Thyroid gland (tissue), 4 donors: Measurements from ENCODE around the gene MARCHF11. TPM values are rescaled to one million over a fixed set of nuclear protein-coding genes. Genes with fewer than 3 reads are reported as not detected.

ENCODE experiments used
- DNase-seq, 2 donors: peaks; one replicate each; pipeline ENCODE4 v3.0.0-alpha.2; 2019
- H3K27ac ChIP-seq, 3 donors: fragments of 200-600 bp; sonication (generic); 1 replicate in 2 of 3; 2 replicates in 1 of 3; pipeline ENCODE4 v1.5.1; 2016 to 2019; ENCODE audit warnings: mild to moderate bottlenecking in 1 of 3, moderate library complexity in 1 of 3
- H3K27me3 ChIP-seq: fragments of 200-600 bp; sonication (generic); one replicate; pipeline ENCODE4 v1.5.1; 2019
- H3K36me3 ChIP-seq, 2 donors: fragments of 200-600 bp; sonication (generic); one replicate each; pipeline ENCODE4 v1.5.1; 2016 to 2019
- H3K4me1 ChIP-seq, 2 donors: fragments of 200-600 bp; sonication (generic); one replicate each; pipeline ENCODE4 v1.5.1; 2017 to 2019
- H3K4me3 ChIP-seq, 3 donors: fragments of 200-600 bp; sonication (generic); replicated peaks in 1 of 3; 1 replicate in 2 of 3; 2 replicates in 1 of 3; pipeline ENCODE4 v1.5.1; 2016; ENCODE audit warnings: mild to moderate bottlenecking in 1 of 3
- H3K9me3 ChIP-seq: fragments of 200-600 bp; sonication (generic); one replicate; pipeline ENCODE4 v1.5.1; 2017
- POLR2A ChIP-seq, 2 donors: fragments of 450-650 bp; IDR thresholded peaks; one replicate each; pipeline ENCODE4 v1.6.1; 2017; ENCODE audit warnings: antibody characterized with exemption in 2 of 2, mild to moderate bottlenecking in 2 of 2, moderate library complexity in 1 of 2
- WGBS, 2 donors: methylation state at CpG; one replicate each; pipeline ENCODE4 v1.1.5; 2017; 5-methylcytosine and 5-hydroxymethylcytosine counted together
- intact Hi-C: fragments of 100-400 bp; cut with DNase I; formaldehyde crosslinking; loops from one replicate; pipeline ENCODE4 v1.15.1; 2023
- total RNA-seq, 4 donors: library from RNA; depleted of rRNA; stranded (reverse); fragments of >200 nt; gene quantifications; one replicate each; pipeline ENCODE4 v1.2.3, GENCODE V29; 2016
- TF ChIP-seq, protein P1 (sequence below), 6 experiments: fragments of 200-600 bp in 3 of 6; fragments of 450-650 bp in 3 of 6; sonication (generic) in 3 of 6; IDR thresholded peaks; one replicate each; pipeline ENCODE4 v1.5.1; 2016 to 2019; ENCODE audit warnings: antibody characterized with exemption in 6 of 6, mild to moderate bottlenecking in 2 of 6, inconsistent platforms in 1 of 6, moderate library complexity in 1 of 6

MARCHF11 gene
- total RNA-seq, 4 donors from 2014 or later = 0.27 TPM; not detected in 3

DNA sequence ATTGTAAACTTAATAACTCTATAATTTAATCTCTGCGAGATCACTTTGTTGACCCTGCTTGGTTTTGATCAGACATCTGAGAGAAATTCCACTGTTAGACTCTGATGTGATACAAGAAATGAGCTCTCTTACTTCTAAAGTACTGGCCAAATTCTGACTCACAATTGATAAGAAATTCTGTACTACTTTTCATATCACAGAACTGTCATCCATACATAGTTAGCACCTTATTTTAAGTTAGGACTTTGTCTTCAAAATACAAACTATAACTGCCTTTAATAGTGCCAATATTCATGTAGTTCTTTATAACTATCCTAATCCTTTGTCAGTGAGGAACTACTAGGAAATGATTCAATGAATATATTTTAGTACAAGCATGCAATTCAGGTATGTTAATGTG, 23.4 kb downstream of the MARCHF11 start:
- no peaks in the 10 kb centered on the region for H3K9me3 ChIP-seq
- no peaks in the 10 kb centered on the region for H3K36me3 ChIP-seq
- H3K4me3 ChIP-seq = no peak overlapping the region
- no peaks in the 10 kb centered on the region for H3K27me3 ChIP-seq
- intact Hi-C loops = no loop called here
- TF ChIP-seq POLR2A (IDR thresholded peaks at IDR 0.05) = no peak
- TF ChIP-seq, protein P1, sequence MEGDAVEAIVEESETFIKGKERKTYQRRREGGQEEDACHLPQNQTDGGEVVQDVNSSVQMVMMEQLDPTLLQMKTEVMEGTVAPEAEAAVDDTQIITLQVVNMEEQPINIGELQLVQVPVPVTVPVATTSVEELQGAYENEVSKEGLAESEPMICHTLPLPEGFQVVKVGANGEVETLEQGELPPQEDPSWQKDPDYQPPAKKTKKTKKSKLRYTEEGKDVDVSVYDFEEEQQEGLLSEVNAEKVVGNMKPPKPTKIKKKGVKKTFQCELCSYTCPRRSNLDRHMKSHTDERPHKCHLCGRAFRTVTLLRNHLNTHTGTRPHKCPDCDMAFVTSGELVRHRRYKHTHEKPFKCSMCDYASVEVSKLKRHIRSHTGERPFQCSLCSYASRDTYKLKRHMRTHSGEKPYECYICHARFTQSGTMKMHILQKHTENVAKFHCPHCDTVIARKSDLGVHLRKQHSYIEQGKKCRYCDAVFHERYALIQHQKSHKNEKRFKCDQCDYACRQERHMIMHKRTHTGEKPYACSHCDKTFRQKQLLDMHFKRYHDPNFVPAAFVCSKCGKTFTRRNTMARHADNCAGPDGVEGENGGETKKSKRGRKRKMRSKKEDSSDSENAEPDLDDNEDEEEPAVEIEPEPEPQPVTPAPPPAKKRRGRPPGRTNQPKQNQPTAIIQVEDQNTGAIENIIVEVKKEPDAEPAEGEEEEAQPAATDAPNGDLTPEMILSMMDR (IDR thresholded peaks at IDR 0.05) = no peak
- no peak for DNase-seq
- H3K27ac ChIP-seq = no peak overlapping the region
- H3K4me1 ChIP-seq = no peaks in the 10 kb centered on the region
- WGBS, 2 donors = 92% methylated on average over 1 of the region's 1 CpG

DNA sequence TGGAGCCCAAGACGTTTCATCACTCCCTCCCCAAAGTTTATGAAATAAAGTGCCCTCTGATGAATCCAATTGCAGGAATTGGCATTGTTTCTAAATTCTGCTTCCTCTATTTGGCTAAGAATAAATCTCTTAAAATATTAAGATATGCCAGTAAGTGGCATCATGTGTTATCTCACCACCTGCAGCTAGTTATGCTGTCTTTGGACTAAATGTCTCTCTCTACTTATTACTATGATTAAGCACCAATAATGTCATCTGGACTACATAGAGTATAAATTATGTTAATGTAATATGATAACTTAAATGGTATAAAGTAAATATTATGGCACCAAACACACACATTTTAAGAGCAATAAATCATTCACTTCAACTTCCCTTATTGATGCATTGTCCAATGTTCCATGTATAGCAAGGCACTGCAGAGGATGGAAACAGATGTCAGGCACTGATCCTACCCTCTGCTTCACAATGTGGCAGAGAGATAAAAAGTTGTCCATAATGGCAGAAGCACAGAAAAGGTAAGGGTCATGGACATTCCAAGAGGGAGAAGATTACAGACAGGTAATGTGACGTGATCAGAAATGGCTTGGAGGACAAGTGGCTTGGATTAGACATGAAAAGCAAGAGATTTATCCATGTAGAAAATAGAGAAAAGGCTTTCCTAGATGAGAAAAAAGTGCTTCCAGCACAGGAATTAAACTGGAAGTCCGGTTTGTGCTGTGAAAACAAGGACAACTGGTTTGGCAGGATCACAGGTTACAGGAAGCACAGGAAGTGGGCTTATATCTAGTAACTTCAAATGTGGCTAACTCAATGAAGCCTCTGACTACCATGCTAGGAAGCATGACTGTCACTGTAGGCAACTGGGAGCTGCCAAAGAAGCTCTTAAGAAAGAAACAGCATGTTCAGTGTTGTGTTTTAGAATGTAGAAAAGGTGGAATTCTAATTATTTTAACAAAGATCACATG, 26.7 kb downstream of the MARCHF11 start:
- Histone ChIP-seq H3K27me3 (no peaks in the 10 kb centered on the region), H3K4me1 (no peaks in the 10 kb centered on the region), H3K4me3 (no peak overlapping the region), H3K9me3 (no peaks in the 10 kb centered on the region), H3K27ac (no peak overlapping the region), H3K36me3 (no peaks in the 10 kb centered on the region)
- intact Hi-C loops = no loop called here
- 33 to 41% methylated on average over 3 of the region's 3 CpGs for WGBS, 2 donors
- no peak for DNase-seq
- no peak for TF ChIP-seq POLR2A (IDR thresholded peaks at IDR 0.05)
- TF ChIP-seq, protein P1 (IDR thresholded peaks at IDR 0.05) = no peak

DNA sequence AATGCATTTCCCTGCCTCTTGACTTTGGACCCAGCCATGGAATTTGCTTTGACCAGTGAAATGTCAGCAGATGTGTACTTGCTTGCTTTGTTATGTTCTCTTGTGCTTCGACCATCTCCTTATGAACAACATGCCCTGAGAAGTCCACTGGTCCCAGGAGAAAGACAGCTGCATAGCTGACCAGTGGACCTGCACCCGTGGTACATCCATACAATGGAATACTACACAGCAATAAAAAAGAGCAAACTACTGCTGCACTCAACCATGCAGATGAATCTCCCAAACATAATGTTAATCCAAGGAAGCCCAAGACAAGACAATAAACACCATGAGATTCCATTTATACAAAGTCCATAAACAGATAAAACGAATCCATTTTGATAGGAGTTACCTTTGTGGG, 30.0 kb downstream of the MARCHF11 start:
- no peaks in the 10 kb centered on the region for H3K4me1 ChIP-seq
- TF ChIP-seq, protein P1 (IDR thresholded peaks at IDR 0.05) = no peak
- TF ChIP-seq POLR2A (IDR thresholded peaks at IDR 0.05) = no peak
- H3K27ac ChIP-seq = no peak overlapping the region
- no peaks in the 10 kb centered on the region for H3K9me3 ChIP-seq
- no peaks in the 10 kb centered on the region for H3K27me3 ChIP-seq
- no peaks in the 10 kb centered on the region for H3K36me3 ChIP-seq
- intact Hi-C loops = no loop called here
- 85 to 91% methylated on average over 3 of the region's 3 CpGs for WGBS, 2 donors
- no peak for DNase-seq
- H3K4me3 ChIP-seq = no peak overlapping the region

DNA sequence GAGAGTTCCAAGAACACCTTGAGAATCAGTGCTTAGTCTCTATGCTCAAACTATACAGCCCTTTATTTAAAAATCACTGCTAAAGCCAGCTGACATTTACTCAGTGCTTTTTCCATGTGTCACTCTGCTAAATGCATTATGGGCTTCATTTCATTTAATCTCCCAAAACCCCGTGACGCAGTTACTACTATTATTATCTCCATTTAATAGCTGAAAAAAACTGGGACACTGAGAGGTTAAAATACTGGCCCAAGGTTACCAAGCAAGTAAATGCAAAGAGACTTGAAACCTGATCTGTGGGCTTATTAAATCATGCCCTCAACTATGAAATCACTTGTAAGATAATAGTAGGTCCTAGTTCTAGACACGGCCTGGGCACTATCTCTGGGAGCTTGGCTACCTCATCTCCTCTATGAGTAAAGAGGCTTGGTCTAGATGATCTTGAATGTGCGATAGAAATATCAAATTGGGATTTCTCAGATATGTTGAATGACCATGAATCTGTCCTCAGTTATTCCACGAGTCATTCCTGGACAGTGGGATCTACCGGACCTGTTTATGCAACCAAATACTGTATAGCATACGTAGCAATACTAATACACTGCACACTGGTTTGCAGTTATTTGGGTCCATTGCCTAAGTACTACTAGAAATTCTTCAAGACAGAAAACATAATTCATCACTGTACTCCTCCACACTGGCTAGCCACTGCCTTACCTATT, 32.3 kb downstream of the MARCHF11 start:
- Histone ChIP-seq H3K36me3 (no peaks in the 10 kb centered on the region), H3K4me3 (no peak overlapping the region), H3K9me3 (no peaks in the 10 kb centered on the region), H3K27me3 (no peaks in the 10 kb centered on the region), H3K4me1 (no peaks in the 10 kb centered on the region), H3K27ac (no peak overlapping the region)
- DNase-seq = no peak
- intact Hi-C loops = no loop called here
- WGBS, 2 donors = 68 to 77% methylated on average over 7 of the region's 7 CpGs
- TF ChIP-seq, protein P1 (IDR thresholded peaks at IDR 0.05) = no peak
- TF ChIP-seq POLR2A (IDR thresholded peaks at IDR 0.05) = no peak

DNA sequence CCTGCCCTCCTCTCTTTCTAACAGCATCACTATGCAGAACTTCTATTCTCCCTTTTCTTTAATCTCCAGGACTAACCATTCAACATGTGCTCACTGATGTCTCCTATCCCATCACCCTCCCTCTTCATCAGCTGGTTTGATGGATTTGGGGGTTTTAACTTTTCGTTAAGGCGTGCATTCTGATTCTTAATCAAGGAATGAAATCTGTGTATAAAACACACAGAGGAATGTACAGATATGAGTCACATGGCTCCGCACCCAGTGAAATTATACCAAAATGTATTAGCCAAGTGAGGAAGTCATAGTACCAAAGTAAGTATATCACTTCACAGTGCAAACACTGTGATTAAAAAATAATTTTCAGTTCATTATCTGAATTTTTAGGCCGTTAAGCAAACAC, 35.2 kb downstream of the MARCHF11 start:
- no peaks in the 10 kb centered on the region for H3K4me1 ChIP-seq
- no peak for TF ChIP-seq POLR2A (IDR thresholded peaks at IDR 0.05)
- TF ChIP-seq, protein P1 (IDR thresholded peaks at IDR 0.05) = no peak
- H3K27me3 ChIP-seq = no peaks in the 10 kb centered on the region
- no peak overlapping the region for H3K27ac ChIP-seq
- 87% methylated on average over 4 of the region's 4 CpGs for WGBS, 2 donors
- no peak overlapping the region for H3K4me3 ChIP-seq
- H3K36me3 ChIP-seq = no peaks in the 10 kb centered on the region
- intact Hi-C loops = no loop called here
- no peaks in the 10 kb centered on the region for H3K9me3 ChIP-seq
- DNase-seq = no peak
